ENCODE results near the gene DNAJC1. TPM values are rescaled to one million over a fixed set of nuclear protein-coding genes. Genes with fewer than 3 reads are reported as not detected.

Gene DNAJC1, protein sequence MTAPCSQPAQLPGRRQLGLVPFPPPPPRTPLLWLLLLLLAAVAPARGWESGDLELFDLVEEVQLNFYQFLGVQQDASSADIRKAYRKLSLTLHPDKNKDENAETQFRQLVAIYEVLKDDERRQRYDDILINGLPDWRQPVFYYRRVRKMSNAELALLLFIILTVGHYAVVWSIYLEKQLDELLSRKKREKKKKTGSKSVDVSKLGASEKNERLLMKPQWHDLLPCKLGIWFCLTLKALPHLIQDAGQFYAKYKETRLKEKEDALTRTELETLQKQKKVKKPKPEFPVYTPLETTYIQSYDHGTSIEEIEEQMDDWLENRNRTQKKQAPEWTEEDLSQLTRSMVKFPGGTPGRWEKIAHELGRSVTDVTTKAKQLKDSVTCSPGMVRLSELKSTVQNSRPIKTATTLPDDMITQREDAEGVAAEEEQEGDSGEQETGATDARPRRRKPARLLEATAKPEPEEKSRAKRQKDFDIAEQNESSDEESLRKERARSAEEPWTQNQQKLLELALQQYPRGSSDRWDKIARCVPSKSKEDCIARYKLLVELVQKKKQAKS
- 10 to 100 TPM; 20.6 to 30.0 (median 26.4) TPM for polyA plus RNA-seq
- long read RNA-seq, donor 1, partial matches to known transcripts, result 52 of 56 reads
- long read RNA-seq, donor 1, other reads (novel, unspliced or antisense), result 0 of 56 reads
- long read RNA-seq, donor 2, partial matches to known transcripts, result 35 of 36 reads
- long read RNA-seq, donor 2, other reads (novel, unspliced or antisense), result 0 of 36 reads
- long read RNA-seq, donor 3, partial matches to known transcripts, result 17 of 19 reads
- long read RNA-seq, donor 3, other reads (novel, unspliced or antisense), result 0 of 19 reads
- long read RNA-seq, donor 4, result 0 reads
- long read RNA-seq, donor 5, partial matches to known transcripts, result 12 of 14 reads
- long read RNA-seq, donor 5, other reads (novel, unspliced or antisense), result 0 of 14 reads
- long read RNA-seq, donor 6, partial matches to known transcripts, result 61 of 64 reads
- long read RNA-seq, donor 6, other reads (novel, unspliced or antisense), result 0 of 64 reads
- long read RNA-seq, donor 7, result 0 reads
- long read RNA-seq, donor 8, result 0 reads
- long read RNA-seq, donor 9, partial matches to known transcripts, result 0 of 1 reads
- long read RNA-seq, donor 9, other reads (novel, unspliced or antisense), result 0 of 1 reads
- long read RNA-seq, donor 10, partial matches to known transcripts, result 52 of 54 reads
- long read RNA-seq, donor 10, other reads (novel, unspliced or antisense), result 0 of 54 reads

DNA sequence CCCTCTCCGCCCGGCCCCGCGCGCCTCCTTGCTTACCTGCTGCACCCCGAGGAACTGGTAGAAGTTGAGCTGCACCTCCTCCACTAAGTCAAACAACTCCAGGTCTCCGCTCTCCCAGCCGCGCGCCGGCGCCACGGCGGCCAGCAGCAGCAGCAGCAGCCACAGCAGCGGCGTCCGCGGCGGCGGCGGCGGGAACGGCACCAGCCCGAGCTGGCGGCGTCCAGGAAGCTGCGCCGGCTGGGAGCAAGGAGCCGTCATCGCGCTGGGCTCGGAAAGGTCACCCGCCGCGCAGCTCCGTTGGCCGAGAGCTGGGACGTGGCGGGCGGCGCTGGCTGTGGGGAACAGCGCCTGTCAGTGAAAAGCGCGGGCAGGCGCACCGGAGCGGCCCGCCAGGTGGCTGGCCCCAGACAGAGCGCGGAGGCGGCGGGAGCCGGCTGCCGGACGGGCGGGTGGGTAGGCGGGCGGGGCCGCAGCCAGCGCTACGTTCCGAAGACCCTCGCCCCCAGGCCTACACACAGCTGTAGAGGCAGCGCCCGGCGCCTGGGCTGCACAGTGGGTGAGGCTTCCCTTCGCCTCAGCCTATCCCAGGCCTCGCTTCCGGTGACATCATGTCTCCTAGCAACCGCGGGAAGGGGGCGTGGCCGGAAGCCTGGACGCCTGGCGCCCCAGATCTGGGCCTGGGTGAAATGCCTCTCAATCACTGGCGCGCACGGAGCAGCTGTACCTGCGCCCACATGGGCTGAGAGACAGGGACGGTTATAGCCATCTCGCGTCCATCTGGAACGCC lies at the start of gene DNAJC1:
TSS of gene DNAJC1 (minus strand) at position 554 of the 787 bp plus-strand sequence. CDS start at position 258, 296 bp downstream.
- 0% methylated on average over 57 to 83 of the region's 83 CpGs for WGBS, 3 donors
- peak within 1 kb of the TSS; percentile 75 to 96 (median 95) for H3K4me3 ChIP-seq (ENCODE audit: low read depth in 1 of 3, low read length in 3 of 3)
- no peaks in the 10 kb centered on the region for H3K36me3 ChIP-seq (ENCODE audit: control insufficient read depth in 3 of 3, insufficient read depth in 2 of 3, low read depth in 1 of 3, low read length in 3 of 3)
- no peaks in the 10 kb centered on the region for H3K27me3 ChIP-seq (ENCODE audit: control insufficient read depth in 3 of 3, insufficient read depth in 3 of 3, low read length in 3 of 3)
- H3K27ac ChIP-seq (ENCODE audit: low read depth in 1 of 3, low read length in 2 of 3), result peak within 1 kb of the TSS; percentile 90 to 98 (median 97)
- no peaks in the 10 kb centered on the region for H3K9me3 ChIP-seq (ENCODE audit: control insufficient read depth in 2 of 2, insufficient read depth in 1 of 2, low read depth in 1 of 2, low read length in 1 of 2)
- FAIRE-seq (no peak), DNase-seq (peak; percentile 97 to 99)
- peaks cover 0 to 4% (median 3%) of the 10 kb centered on the region in 3 donors for H3K4me1 ChIP-seq (ENCODE audit: control insufficient read depth in 3 of 3, insufficient read depth in 2 of 3, low read depth in 1 of 3, low read length in 2 of 3)

GRCh38 chr10:22053048-22053447 lies 49.5 kb upstream of the DNAJC1 start:
- Histone ChIP-seq H3K27me3 (ENCODE audit: control insufficient read depth in 3 of 3, insufficient read depth in 3 of 3, low read length in 3 of 3) (no peaks in the 10 kb centered on the region), H3K36me3 (ENCODE audit: control insufficient read depth in 3 of 3, insufficient read depth in 2 of 3, low read depth in 1 of 3, low read length in 3 of 3) (no peaks in the 10 kb centered on the region), H3K4me1 (ENCODE audit: control insufficient read depth in 3 of 3, insufficient read depth in 2 of 3, low read depth in 1 of 3, low read length in 2 of 3) (no peaks in the 10 kb centered on the region), H3K9me3 (ENCODE audit: control insufficient read depth in 2 of 2, insufficient read depth in 1 of 2, low read depth in 1 of 2, low read length in 1 of 2) (no peaks in the 10 kb centered on the region), H3K27ac (ENCODE audit: low read depth in 1 of 3, low read length in 2 of 3) (no peak overlapping the region), H3K4me3 (ENCODE audit: low read depth in 1 of 3, low read length in 3 of 3) (no peak overlapping the region)
- WGBS, 3 donors, result 89 to 93% (median 93%) methylated on average over 5 of the region's 5 CpGs
- FAIRE-seq (no peak), DNase-seq (no peak)

- H3K9me3 ChIP-seq (ENCODE audit: control insufficient read depth in 2 of 2, insufficient read depth in 1 of 2, low read depth in 1 of 2, low read length in 1 of 2), result no peaks in the 10 kb centered on the region
- 84 to 88% (median 85%) methylated on average over 3 of the region's 3 CpGs for WGBS, 3 donors
- no peaks in the 10 kb centered on the region for H3K4me1 ChIP-seq (ENCODE audit: control insufficient read depth in 3 of 3, insufficient read depth in 2 of 3, low read depth in 1 of 3, low read length in 2 of 3)
- H3K27me3 ChIP-seq (ENCODE audit: control insufficient read depth in 3 of 3, insufficient read depth in 3 of 3, low read length in 3 of 3), result no peaks in the 10 kb centered on the region
- H3K27ac ChIP-seq (ENCODE audit: low read depth in 1 of 3, low read length in 2 of 3), result no peak overlapping the region
- no peaks in the 10 kb centered on the region for H3K36me3 ChIP-seq (ENCODE audit: control insufficient read depth in 3 of 3, insufficient read depth in 2 of 3, low read depth in 1 of 3, low read length in 3 of 3)
- FAIRE-seq (no peak), DNase-seq (no peak)
- H3K4me3 ChIP-seq (ENCODE audit: low read depth in 1 of 3, low read length in 3 of 3), result no peak overlapping the region
These were observed 46.1 kb upstream of the DNAJC1 start for GRCh38 chr10:22049635-22050034.

GRCh38 chr10:22047812-22048211 lies 44.3 kb upstream of the DNAJC1 start:
- FAIRE-seq, result no peak
- H3K27ac ChIP-seq (ENCODE audit: low read depth in 1 of 3, low read length in 2 of 3), result no peak overlapping the region
- no peaks in the 10 kb centered on the region for H3K4me1 ChIP-seq (ENCODE audit: control insufficient read depth in 3 of 3, insufficient read depth in 2 of 3, low read depth in 1 of 3, low read length in 2 of 3)
- H3K27me3 ChIP-seq (ENCODE audit: control insufficient read depth in 3 of 3, insufficient read depth in 3 of 3, low read length in 3 of 3), result no peaks in the 10 kb centered on the region
- no peak overlapping the region for H3K4me3 ChIP-seq (ENCODE audit: low read depth in 1 of 3, low read length in 3 of 3)
- H3K36me3 ChIP-seq (ENCODE audit: control insufficient read depth in 3 of 3, insufficient read depth in 2 of 3, low read depth in 1 of 3, low read length in 3 of 3), result no peaks in the 10 kb centered on the region
- WGBS, 3 donors, result 85 to 100% (median 91%) methylated on average over 1 of the region's 1 CpG
- no peaks in the 10 kb centered on the region for H3K9me3 ChIP-seq (ENCODE audit: control insufficient read depth in 2 of 2, insufficient read depth in 1 of 2, low read depth in 1 of 2, low read length in 1 of 2)
- DNase-seq, result no peak

DNA sequence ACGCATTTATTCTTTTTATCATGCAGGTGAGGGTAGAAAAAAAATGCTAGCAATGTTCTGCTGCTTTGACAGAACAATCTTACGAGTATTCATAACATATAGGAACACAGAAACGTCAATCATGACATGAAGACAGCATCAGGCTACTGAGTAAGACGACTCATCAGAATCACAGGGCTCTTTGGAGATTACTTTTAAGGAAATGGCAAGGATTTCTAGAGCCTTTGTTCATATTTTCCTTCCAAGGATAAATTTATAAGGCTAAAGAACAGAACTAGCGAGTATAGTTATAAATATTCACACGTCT lies 39.8 kb upstream of the DNAJC1 start:
- DNase-seq, result no peak
- H3K36me3 ChIP-seq (ENCODE audit: control insufficient read depth in 3 of 3, insufficient read depth in 2 of 3, low read depth in 1 of 3, low read length in 3 of 3), result no peaks in the 10 kb centered on the region
- 67 to 70% (median 69%) methylated on average over 6 of the region's 6 CpGs for WGBS, 3 donors
- no peaks in the 10 kb centered on the region for H3K27me3 ChIP-seq (ENCODE audit: control insufficient read depth in 3 of 3, insufficient read depth in 3 of 3, low read length in 3 of 3)
- no peaks in the 10 kb centered on the region for H3K4me1 ChIP-seq (ENCODE audit: control insufficient read depth in 3 of 3, insufficient read depth in 2 of 3, low read depth in 1 of 3, low read length in 2 of 3)
- no peak for FAIRE-seq
- H3K27ac ChIP-seq (ENCODE audit: low read depth in 1 of 3, low read length in 2 of 3), result no peak overlapping the region
- H3K9me3 ChIP-seq (ENCODE audit: control insufficient read depth in 2 of 2, insufficient read depth in 1 of 2, low read depth in 1 of 2, low read length in 1 of 2), result no peaks in the 10 kb centered on the region
- H3K4me3 ChIP-seq (ENCODE audit: low read depth in 1 of 3, low read length in 3 of 3), result no peak overlapping the region

DNA sequence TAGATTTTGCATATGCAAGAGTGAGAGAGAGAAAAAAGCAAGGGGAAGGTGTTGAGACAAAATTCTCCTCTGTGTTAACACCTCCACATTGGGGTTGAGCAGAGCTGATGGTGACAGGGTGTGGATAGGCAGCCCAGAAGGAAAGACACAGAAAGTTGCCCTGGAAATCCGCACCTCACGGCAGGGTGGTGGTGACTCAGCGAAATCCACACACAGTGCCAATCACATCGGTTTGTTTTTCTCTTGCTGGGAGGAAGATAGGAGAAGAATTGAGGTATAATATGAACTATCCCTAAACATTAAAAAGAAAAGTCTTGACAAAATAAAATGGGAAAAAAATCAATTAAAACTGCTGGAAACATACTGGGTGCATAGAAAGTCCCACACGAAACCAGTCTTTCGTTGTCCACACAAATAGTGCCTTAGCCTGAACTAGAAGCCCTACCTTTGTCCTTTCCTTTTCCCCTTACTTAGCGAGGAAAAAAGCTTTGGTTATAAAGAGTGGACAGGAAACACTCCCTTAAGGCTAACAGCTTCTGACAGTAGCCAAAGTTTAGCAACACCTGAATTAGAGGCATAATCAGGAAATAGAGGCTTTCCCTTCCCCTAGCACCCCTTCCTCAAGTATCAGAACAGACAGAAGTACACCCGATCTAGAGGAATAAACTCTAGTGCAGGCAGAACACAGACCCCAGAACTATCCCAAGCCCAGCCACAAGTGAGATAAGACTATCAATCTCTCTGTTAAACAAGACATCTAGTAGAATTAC lies 39.2 kb upstream of the DNAJC1 start:
- FAIRE-seq, result no peak
- Histone ChIP-seq H3K4me3 (ENCODE audit: low read depth in 1 of 3, low read length in 3 of 3) (no peak overlapping the region), H3K9me3 (ENCODE audit: control insufficient read depth in 2 of 2, insufficient read depth in 1 of 2, low read depth in 1 of 2, low read length in 1 of 2) (no peaks in the 10 kb centered on the region), H3K27ac (ENCODE audit: low read depth in 1 of 3, low read length in 2 of 3) (no peak overlapping the region), H3K4me1 (ENCODE audit: control insufficient read depth in 3 of 3, insufficient read depth in 2 of 3, low read depth in 1 of 3, low read length in 2 of 3) (no peaks in the 10 kb centered on the region), H3K36me3 (ENCODE audit: control insufficient read depth in 3 of 3, insufficient read depth in 2 of 3, low read depth in 1 of 3, low read length in 3 of 3) (no peaks in the 10 kb centered on the region), H3K27me3 (ENCODE audit: control insufficient read depth in 3 of 3, insufficient read depth in 3 of 3, low read length in 3 of 3) (no peaks in the 10 kb centered on the region)
- WGBS, 3 donors, result 39 to 46% (median 42%) methylated on average over 8 of the region's 8 CpGs
- no peak for DNase-seq

- Histone ChIP-seq H3K36me3 (ENCODE audit: control insufficient read depth in 3 of 3, insufficient read depth in 2 of 3, low read depth in 1 of 3, low read length in 3 of 3) (no peaks in the 10 kb centered on the region), H3K27me3 (ENCODE audit: control insufficient read depth in 3 of 3, insufficient read depth in 3 of 3, low read length in 3 of 3) (peaks cover 0 to 3% (median 0%) of the 10 kb centered on the region in 3 donors), H3K27ac (ENCODE audit: low read depth in 1 of 3, low read length in 2 of 3) (no peak overlapping the region), H3K4me1 (ENCODE audit: control insufficient read depth in 3 of 3, insufficient read depth in 2 of 3, low read depth in 1 of 3, low read length in 2 of 3) (no peaks in the 10 kb centered on the region), H3K9me3 (ENCODE audit: control insufficient read depth in 2 of 2, insufficient read depth in 1 of 2, low read depth in 1 of 2, low read length in 1 of 2) (peaks cover 0 to 8% of the 10 kb centered on the region in 2 donors), H3K4me3 (ENCODE audit: low read depth in 1 of 3, low read length in 3 of 3) (no peak overlapping the region)
- DNase-seq (no peak), FAIRE-seq (no peak)
- 87 to 93% (median 88%) methylated on average over 3 of the region's 3 CpGs for WGBS, 3 donors
These were observed 30.8 kb upstream of the DNAJC1 start for GRCh38 chr10:22034333-22034732.

Measured in small intestine (tissue), 16 donors.